LHCN-M2 (cell line): ENCODE data around the gene DFFB. TPM values are rescaled to one million over a fixed set of nuclear protein-coding genes. Genes with fewer than 3 reads are reported as not detected.

ENCODE experiments used
- DNase-seq: peaks from one replicate; pipeline ENCODE4 v3.0.0-alpha.2; 2012; ENCODE audit warnings: low read depth
- total RNA-seq: library from RNA; depleted of rRNA; stranded (reverse); fragments of >200 nt; gene quantifications from 2 replicates; pipeline ENCODE4 v1.2.3, GENCODE V29; 2014

Gene DFFB
- total RNA-seq, 1 experiment from 2014 or later = 6.6 TPM

- no peak for DNase-seq
Observed at GRCh38 chr1:3871451-3871805, 14.2 kb downstream of the DFFB start.

- no peak for DNase-seq
Observed at GRCh38 chr1:3872546-3872945, 15.3 kb downstream of the DFFB start.

- DNase-seq = no peak
Observed at GRCh38 chr1:3874736-3875135, 17.5 kb downstream of the DFFB start.

GRCh38 chr1:3876716-3877115 lies 19.4 kb downstream of the DFFB start:
- DNase-seq = no peak

- DNase-seq = no peak
Observed at GRCh38 chr1:3879099-3879498, 21.8 kb downstream of the DFFB start.

GRCh38 chr1:3879787-3880428 lies 22.6 kb downstream of the DFFB start:
- DNase-seq = no peak

GRCh38 chr1:3880429-3881192 lies 23.3 kb downstream of the DFFB start:
- DNase-seq = no peak

- no peak for DNase-seq
Observed at GRCh38 chr1:3881193-3881480, 23.9 kb downstream of the DFFB start.

- no peak for DNase-seq
Observed at GRCh38 chr1:3883194-3883925, 26.1 kb downstream of the DFFB start.

GRCh38 chr1:3884966-3885365 lies 27.7 kb downstream of the DFFB start:
- no peak for DNase-seq

- DNase-seq = no peak
Observed at GRCh38 chr1:3885611-3886010, 28.3 kb downstream of the DFFB start.

GRCh38 chr1:3886106-3886670 lies 28.9 kb downstream of the DFFB start:
- no peak for DNase-seq

GRCh38 chr1:3886691-3887090 lies 29.4 kb downstream of the DFFB start:
- no peak for DNase-seq

- no peak for DNase-seq
Observed at GRCh38 chr1:3888301-3888700, 31.0 kb downstream of the DFFB start.

- DNase-seq = no peak
Observed at GRCh38 chr1:3889936-3890335, 32.7 kb downstream of the DFFB start.

GRCh38 chr1:3890389-3891328 lies 33.4 kb downstream of the DFFB start:
- no peak for DNase-seq

- DNase-seq = no peak
Observed at GRCh38 chr1:3891329-3891865, 34.1 kb downstream of the DFFB start.

- no peak for DNase-seq
Observed at GRCh38 chr1:3892748-3893147, 35.5 kb downstream of the DFFB start.

GRCh38 chr1:3893190-3893589 lies 35.9 kb downstream of the DFFB start:
- DNase-seq = no peak

GRCh38 chr1:3894626-3895278 lies 37.5 kb downstream of the DFFB start:
- DNase-seq = no peak
